ENCODE results near the gene PAPPA2.

GRCh38 chr1:176595217-176595616 is 132.2 kb downstream of the PAPPA2 start:
- TF ChIP-seq POLR2A (IDR thresholded peaks at IDR 0.05): no peak
- TF ChIP-seq CTCF (IDR thresholded peaks at IDR 0.05): no peak
- no peak for TF ChIP-seq POLR2AphosphoS5 (IDR thresholded peaks at IDR 0.05)
